ENCODE results near the gene NASP. TPM values are rescaled to one million over a fixed set of nuclear protein-coding genes. Genes with fewer than 3 reads are reported as not detected.

NASP gene
- total RNA-seq, 1 donor from 2014 or later: 55.9 TPM

Other genes with a start within 250 kb of the NASP start
- gene TOE1, start 243.9 kb upstream of the NASP start, total RNA-seq: 4.3 TPM in 2 replicates
- 6.0 and 6.6 TPM in 2 replicates for gene MUTYH, start 243.6 kb upstream of the NASP start, total RNA-seq
- 1.7 and 2.0 TPM in 2 replicates for gene TESK2, start 92.9 kb upstream of the NASP start, total RNA-seq
- 3.0 and 3.5 TPM in 2 replicates for gene CCDC163, start 84.0 kb upstream of the NASP start, total RNA-seq
- 5.4 and 6.2 TPM in 2 replicates for gene MMACHC, start 83.7 kb upstream of the NASP start, total RNA-seq
- 861 and 986 TPM in 2 replicates for gene PRDX1, start 62.2 kb upstream of the NASP start, total RNA-seq
- gene AKR1A1, start 33.2 kb upstream of the NASP start, total RNA-seq: 118 and 129 TPM in 2 replicates
- 2.4 and 3.8 TPM in 2 replicates for gene CCDC17, start 40.0 kb downstream of the NASP start, total RNA-seq
- 116 TPM in 2 replicates for gene GPBP1L1, start 102.5 kb downstream of the NASP start, total RNA-seq
- gene TMEM69, start 104.1 kb downstream of the NASP start, total RNA-seq: 23.3 and 26.2 TPM in 2 replicates
- 13.3 and 18.2 TPM in 2 replicates for gene IPP, start 166.6 kb downstream of the NASP start, total RNA-seq
- 41.0 and 41.6 TPM in 2 replicates for gene MAST2, start 219.6 kb downstream of the NASP start, total RNA-seq

Data from astrocyte (in vitro differentiated cells and primary cell).